HL-60/S4 (cell line): ENCODE results near the gene KCNK5.

Experiments
- in situ Hi-C: fragments of 300-500 bp; cut with MboI; formaldehyde crosslinking; loops from 2 replicates; pipeline ENCODE4 v1.14.3; 2022; ENCODE audit warnings: low sequenced_read_pairs

The KCNK5 gene

GRCh38 chr6:39199231-39199940 lies 29.9 kb downstream of the KCNK5 start:
- in situ Hi-C loops: no loop called here

- in situ Hi-C loops: no loop called here
Measured at GRCh38 chr6:39198528-39198927, 30.7 kb downstream of the KCNK5 start.

- in situ Hi-C loops: no loop called here
Measured at GRCh38 chr6:39197922-39198500, 31.3 kb downstream of the KCNK5 start.

- in situ Hi-C loops: no loop called here
Measured at GRCh38 chr6:39197521-39197920, 31.8 kb downstream of the KCNK5 start.

- in situ Hi-C loops: no loop called here
Measured at GRCh38 chr6:39196673-39197091, 32.6 kb downstream of the KCNK5 start.

- in situ Hi-C loops: no loop called here
Measured at GRCh38 chr6:39195792-39196385, 33.4 kb downstream of the KCNK5 start.

- in situ Hi-C loops: no loop called here
Measured at GRCh38 chr6:39194466-39194865, 34.8 kb downstream of the KCNK5 start.

- in situ Hi-C loops: no loop called here
Measured at GRCh38 chr6:39193201-39193791, 36.0 kb downstream of the KCNK5 start.

- in situ Hi-C loops: no loop called here
Measured at GRCh38 chr6:39192736-39193135, 36.5 kb downstream of the KCNK5 start.

- in situ Hi-C loops: no loop called here
Measured at GRCh38 chr6:39191236-39191930, 37.9 kb downstream of the KCNK5 start.

GRCh38 chr6:39190545-39191235 lies 38.6 kb downstream of the KCNK5 start:
- in situ Hi-C loops: no loop called here

- in situ Hi-C loops: no loop called here
Measured at GRCh38 chr6:39189915-39190544, 39.2 kb downstream of the KCNK5 start.

GRCh38 chr6:39189131-39189530 lies 40.1 kb downstream of the KCNK5 start:
- in situ Hi-C loops: no loop called here

- in situ Hi-C loops: no loop called here
Measured at GRCh38 chr6:39188571-39188970, 40.7 kb downstream of the KCNK5 start.

- in situ Hi-C loops: no loop called here
Measured at GRCh38 chr6:39188098-39188450, 41.2 kb downstream of the KCNK5 start.

GRCh38 chr6:39184906-39185580 lies 44.2 kb downstream of the KCNK5 start:
- in situ Hi-C loops: no loop called here

GRCh38 chr6:39182604-39183003 lies 46.7 kb downstream of the KCNK5 start:
- in situ Hi-C loops: no loop called here

GRCh38 chr6:39181826-39182225 lies 47.4 kb downstream of the KCNK5 start:
- in situ Hi-C loops: no loop called here

GRCh38 chr6:39181333-39181732 lies 47.9 kb downstream of the KCNK5 start:
- in situ Hi-C loops: no loop called here

GRCh38 chr6:39178804-39179203 lies 50.5 kb downstream of the KCNK5 start:
- in situ Hi-C loops: no loop called here
